GM19328 (cell line): ENCODE results near the gene PPP1R13L.
A peak's percentile ranks its signal among the peaks of the same experiment; 100 is the strongest.
"Not testable (repeated sequence)": the region's sequence is repeated elsewhere in the genome, so short reads cannot be mapped to it uniquely, and the experiment has no call there.

ENCODE experiments used
- ATAC-seq: cut with Tn5 transposase; IDR thresholded peaks from one replicate; pipeline ENCODE4 v1.9.1; 2021; ENCODE audit warnings: mild to moderate bottlenecking, moderate library complexity; ENCODE audit not compliant: unreplicated experiment

Gene PPP1R13L

DNA sequence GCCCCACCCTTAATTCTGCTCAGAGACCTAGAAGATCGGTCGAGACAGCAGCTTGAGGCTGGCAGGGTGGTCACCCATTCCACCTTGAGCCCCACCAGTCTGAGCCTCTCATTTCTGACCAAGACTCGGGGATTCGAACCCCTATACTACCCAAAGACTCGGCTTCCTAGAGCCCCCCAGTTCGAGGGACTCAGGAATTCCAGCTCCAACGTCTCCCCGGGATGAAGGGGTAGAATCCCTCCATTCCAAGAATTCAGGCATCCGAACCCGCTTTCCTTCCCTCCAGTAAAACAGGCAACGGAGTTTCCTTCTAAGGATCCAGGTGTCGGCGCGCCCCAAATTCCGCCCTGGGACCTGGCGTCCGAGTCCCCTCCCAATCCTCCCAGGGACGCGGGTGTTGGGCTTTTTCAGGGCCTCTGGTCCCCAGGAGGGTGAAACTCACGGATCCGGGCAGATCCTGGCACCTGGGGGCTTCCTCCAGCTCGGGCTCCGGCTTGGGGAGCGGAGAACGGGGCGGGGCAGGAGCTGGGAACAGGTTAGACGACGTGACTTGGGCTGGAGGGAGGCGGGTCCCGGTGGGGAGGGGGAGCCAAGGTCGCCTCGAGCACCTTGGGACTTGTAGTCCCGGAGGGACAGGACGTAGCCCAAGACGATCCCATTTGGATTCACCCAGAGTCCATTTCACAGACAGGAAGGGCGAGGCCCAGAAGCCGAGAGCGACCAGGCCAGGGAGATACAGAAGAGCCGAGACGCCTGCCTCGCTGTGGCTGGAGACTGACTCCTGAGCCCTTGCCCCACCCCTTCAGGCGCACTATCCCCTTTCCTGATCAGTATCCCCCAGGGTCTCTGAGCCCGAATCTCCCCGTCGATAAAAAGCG, at the start of gene PPP1R13L:
Gene PPP1R13L, minus strand, starts transcription at position 513 of the 878 bp plus-strand sequence. CDS start 6,751 bp downstream, outside the sequence.
- no peak for ATAC-seq

DNA sequence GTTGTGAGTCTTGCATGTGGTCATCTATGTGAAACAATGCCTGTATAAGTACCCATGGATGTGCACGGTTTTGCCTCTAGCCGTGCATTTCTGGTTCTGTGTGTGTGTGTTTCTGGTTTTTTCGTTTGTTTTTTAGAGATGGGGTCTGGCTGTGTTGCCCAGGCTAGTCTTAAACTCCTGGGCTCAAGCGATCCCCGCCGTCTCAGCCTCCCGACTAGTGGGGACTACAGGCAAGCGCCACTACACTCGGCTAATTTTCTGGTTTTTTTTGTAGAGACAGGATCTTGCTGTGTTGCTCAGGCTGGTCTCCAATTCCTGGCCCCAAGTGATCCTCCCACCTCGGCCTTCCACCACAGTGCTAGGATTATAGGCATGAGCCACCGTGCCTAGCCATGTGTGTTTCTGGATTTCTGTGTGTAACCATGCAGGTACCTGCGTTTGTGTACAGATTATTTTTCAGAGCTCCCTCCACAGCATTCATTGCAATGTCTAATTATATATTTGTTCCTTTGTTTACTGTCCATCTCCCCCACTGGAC, 47.0 kb upstream of the PPP1R13L start:
- ATAC-seq = no peak

GRCh38 chr19:45451131-45451849, 46.4 kb upstream of the PPP1R13L start:
- peak; percentile 21 for ATAC-seq

DNA sequence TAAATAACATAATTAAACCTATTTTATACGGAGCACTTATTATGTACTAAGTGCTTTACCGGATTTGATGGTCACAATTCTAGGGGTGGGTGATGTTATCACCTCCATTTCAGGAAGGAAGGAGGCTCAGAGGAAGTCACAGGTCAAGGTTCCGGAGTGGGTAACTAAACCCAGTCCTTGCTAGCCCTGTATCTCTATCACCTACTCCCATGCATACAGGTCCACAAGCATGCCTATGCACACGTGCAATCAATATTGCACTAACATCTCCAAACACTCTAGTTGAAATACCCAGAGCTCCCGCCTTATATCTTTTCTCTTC, 45.1 kb upstream of the PPP1R13L start:
- ATAC-seq = no peak

GRCh38 chr19:45448887-45449299, 44.0 kb upstream of the PPP1R13L start:
- ATAC-seq = no peak

DNA sequence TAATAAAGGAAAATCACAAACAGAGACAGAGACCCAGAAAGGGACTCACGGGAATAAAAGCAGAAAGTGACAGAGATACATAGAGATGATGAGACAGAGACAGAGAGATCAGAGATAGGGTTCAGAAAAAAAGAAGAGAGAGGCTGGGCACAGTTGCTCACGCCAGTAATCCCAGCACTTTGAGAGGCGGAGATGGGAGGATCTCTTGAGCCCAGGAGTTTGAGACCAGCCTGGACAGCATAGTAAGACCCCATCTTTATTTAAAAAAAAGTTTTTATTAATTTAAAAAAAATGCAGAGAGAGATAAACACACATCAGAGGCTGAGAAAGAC, 43.5 kb upstream of the PPP1R13L start:
- ATAC-seq = no peak

DNA sequence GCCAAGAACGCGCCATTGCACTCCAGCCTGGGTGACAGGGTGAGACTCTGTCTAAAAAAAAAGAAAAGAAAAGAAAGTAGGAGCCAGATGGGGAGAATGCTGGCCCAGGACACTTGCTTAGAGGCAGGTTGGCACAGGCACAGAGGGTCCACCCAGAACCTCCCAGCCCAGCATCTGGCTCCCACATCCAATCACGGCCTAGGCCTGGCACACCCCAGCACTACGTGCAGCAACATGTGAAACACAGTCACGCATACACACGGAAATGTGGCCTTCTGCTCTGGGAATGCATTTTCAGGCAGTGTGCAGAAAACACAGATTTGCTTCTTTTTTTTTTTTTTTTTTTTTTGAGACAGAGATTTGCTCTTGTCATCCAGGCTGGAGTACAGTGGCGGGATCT, 42.1 kb upstream of the PPP1R13L start:
- ATAC-seq = no peak

GRCh38 chr19:45446295-45446694, 41.4 kb upstream of the PPP1R13L start:
- no peak for ATAC-seq

- ATAC-seq = no peak
Observed at GRCh38 chr19:45445139-45445538, 40.3 kb upstream of the PPP1R13L start.

DNA sequence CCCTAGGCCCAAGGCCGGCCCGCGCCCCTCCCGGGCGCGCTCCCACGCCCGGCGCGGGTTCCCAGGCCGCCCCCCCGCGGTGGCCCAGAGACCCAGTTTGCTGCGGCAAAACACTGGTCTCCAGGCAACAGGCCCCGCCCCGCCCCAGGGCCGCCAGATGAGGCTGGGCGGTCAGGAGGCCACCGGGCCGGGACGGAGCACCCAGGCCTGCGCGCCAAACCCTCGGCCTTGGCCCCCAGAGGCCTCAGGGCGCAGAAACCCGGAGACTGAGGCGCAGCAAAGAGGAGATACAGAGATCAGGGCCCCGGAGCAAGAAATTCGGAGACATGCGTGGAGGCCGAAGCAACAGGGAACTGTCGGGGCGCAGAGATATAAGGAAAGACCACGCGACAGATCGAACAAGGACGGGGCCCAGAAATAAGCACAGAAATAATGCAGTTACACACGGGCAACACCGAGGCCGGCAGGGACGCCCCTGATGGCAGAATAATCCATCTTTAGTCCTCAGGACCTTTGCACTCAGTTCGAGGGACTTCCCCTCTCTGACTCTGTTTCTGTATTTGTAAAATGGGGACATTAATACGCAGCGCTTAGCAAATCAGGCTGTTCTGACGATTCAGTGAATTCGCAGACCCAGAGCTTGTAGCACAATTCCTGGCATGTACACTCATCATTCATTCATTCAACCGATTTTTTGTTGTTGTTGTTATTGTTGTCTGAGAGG, 39.6 kb upstream of the PPP1R13L start:
- no peak for ATAC-seq

DNA sequence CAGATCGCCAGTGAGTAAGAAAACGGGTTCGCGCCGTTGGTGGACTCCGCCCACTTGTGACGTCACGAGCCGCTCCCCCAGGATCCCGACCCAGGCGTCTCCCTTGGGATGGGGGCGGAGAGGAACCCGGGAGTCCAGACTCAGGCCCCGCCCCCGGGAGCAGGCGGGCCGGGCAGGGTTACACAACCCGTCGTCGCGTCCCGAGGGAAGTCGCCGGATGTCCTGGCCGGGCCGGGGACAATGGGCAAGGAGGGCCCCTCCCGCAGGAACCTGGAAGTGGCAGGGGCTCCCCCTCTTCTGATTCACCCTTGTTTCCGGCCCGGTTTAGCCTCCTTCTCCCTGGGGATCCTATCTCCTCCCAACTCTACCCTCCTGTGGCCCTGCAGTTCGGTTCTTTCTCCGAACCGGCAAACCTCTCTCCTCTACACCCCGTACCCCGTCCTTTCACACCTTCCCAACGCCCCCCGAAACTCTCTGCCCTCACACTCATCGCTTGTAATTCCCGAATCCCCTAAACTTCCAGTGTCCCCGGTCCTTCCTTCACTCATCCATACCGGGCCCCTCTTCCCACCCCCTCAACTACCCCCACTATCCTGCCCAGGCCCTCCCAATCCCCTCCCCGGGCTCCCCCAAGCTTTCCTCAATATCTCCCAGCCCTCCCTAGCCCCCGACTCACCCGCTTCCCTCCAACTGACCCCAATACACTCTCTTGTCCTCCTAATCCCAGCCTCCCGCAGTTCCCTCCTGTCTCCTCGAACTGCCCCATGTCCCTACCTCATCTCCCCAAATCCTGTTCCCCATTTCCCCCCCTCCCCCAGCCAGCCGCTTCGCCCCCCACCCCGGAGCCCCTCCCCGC, 38.8 kb upstream of the PPP1R13L start:
- ATAC-seq = no peak

DNA sequence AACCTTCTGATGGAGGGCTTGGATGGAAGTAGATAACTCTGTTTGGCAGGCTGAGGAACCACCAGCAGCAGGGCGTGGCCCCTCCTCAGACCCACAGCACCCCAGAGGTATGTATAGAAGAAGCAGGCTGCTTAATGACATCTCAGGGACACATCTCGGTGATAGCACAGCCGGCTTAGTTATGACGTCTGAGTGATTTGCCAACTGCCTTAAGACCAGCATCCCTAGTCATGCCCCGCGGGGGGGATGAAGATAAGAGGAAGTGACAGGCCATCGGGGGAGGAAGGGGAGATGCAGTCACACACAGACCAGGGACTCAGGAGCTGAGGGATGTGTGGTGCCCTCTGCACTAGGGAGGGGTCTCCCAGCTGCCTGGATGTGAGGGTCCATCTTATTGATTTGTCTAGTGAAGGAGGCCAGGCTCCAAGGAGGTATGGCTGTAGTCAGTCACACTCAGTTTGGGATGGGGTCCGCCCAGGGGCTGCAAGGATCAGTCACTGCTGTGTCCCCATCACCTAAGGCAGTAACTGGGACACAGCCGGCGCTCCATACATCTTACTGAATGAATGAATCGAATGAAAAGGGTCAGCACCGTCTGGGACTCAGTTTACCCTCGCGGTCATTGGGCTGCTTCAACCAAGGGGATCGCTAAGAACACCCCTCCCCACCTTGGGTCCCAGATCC, 38.1 kb upstream of the PPP1R13L start:
- no peak for ATAC-seq

GRCh38 chr19:45442408-45442777, 37.5 kb upstream of the PPP1R13L start:
- ATAC-seq = no peak

DNA sequence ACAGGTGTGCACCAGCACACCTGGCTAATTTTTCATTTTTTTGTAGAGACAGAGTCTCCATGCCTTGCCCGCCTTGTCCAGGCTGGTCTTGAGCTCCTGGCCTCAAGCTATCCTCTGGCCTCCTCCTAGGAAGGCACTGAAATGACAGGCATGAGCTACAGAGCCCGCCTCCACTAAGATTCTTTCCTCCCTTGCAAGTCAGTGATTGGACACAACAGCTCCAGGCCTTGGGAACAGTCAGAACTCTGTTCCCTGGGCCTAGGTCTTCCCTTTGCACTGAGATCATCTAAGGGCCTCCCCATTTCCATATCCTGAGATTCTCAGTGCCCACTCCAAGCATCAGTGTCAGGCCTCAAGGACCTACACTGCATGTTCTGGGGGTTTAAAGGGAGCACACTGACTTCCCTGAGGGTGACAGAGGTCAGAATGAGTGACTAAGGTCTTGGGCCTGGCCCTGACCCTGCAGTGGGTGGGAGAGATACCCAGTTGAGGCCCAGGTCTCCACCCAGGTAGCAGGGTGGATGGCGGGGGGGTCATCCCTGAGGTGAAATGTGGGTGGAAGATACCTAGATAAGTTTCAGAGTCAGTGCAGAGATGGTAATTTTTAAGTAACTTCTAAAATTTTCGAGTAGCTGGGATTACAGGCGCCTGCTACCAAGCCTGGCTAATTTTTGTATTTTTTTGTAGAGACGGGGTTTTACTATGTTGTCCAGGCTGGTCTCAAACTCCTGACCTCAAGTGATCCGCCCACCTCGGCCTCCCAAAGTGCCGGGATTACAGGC, 36.2 kb upstream of the PPP1R13L start:
- no peak for ATAC-seq

DNA sequence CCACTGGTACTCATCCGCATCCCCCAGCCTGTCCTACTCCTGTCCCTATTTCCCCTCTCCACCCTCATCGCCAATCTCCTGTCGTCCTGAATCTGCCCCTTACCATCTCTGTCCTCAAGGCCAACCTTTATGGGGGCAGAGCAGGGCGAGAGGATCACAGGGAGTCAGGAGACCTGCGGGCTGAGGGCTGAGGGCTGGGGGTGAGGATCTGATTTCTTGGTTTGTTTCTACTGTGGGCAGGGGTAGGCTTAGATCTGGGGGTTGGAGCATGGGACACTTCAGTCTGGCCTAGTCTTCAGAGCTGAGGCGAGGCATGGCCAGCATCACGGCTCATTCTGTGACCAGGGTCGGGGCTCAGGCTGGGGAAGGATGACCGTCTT, 35.4 kb upstream of the PPP1R13L start:
- no peak for ATAC-seq

DNA sequence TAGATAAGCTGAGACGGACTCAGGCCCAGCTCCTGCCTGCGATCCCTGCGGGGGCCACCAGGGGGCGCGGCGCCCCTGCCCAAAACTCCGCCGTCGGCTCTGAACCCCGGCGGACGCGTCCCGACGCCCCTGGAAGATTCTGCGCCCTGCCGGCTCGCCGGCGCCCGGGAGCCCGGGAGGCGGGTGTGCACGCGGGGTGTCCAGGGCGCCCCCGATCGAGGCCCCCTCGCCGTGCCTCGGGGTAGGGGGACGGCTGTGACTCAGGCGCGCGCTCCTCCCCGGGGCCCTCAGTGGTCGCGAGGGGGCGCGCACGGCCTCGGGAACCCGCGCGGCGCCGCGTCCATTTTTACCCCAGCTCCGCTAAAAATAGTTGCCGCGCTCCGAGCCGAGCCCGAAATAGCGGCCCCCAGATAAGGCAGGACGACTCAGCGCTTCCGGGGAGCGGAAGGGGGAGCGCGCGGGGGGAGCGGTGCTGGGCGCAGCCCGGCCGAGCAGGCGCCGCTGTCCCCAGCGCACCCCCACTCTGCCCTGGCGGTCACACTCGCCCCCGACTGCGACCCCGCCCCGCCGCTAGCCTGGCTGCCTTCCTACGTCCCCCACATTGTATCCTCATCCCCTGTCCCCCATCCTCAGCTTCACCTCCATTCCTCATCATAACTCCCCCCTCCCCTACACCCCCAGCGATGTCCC, 34.8 kb upstream of the PPP1R13L start:
- peak; percentile 46 for ATAC-seq

- no peak for ATAC-seq
Observed at GRCh38 chr19:45439190-45439568, 34.3 kb upstream of the PPP1R13L start.

DNA sequence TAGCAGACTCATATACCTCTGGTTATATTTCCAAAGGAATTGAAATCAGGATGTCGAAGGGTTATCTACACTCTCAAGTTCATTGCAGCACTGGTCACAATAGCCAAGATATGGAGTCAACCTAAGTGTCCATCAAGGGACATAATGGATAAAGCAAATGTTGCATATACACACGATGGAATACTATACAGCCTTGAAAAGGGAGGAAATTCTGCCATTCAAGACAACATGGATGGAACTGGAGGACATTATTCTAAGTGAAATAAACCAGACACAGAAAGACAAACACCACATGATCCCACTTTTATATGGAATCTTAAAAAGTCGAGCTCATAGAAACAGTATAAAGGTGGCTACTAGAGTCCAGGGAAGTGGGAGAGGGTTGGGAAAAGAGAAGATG, 32.5 kb upstream of the PPP1R13L start:
- no peak for ATAC-seq

DNA sequence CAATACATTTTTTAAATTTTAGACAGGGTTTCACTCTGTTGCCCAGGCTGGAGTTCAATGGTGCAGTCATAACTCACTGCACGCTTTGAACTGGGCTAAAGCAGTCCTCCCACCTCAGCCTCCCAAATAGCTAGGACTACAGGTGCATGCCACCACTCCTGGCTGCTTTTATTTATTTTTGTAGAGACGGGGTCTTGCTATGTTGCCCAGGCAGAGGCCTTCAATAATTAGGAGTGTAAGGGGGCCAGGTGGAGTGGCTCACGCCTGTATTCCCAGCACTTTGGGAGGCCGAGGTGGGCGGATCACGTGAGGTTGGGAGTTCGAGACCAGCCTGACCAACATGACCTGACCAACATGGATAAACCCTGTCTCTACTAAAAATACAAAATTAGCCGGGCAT, 27.7 kb upstream of the PPP1R13L start:
- ATAC-seq = not testable (repeated sequence)
